IMR-90 (cell line): ENCODE results near the gene CABP7. TPM values are rescaled to one million over a fixed set of nuclear protein-coding genes. Genes with fewer than 3 reads are reported as not detected.
"Not testable (repeated sequence)": the region's sequence is repeated elsewhere in the genome, so short reads cannot be mapped to it uniquely, and the experiment has no call there.

ENCODE experiments used
- ATAC-seq: fragments of 200-7000 bp; cut with Tn5 transposase; 2 replicates; pipeline ENCODE4 v1.9.1; 2020; ENCODE audit warnings: low read depth, mild to moderate bottlenecking, moderate library complexity
- BruUV-seq: library from RNA; stranded (reverse); fragments of 400-500 nt; replicated peaks from 2 replicates; lab custom pipeline; 2021; lab: Mats Ljungman, UMichigan
- CTCF ChIA-PET: fragments of 300-600 bp; formaldehyde crosslinking; extraction: SDS; loops from one replicate; lab custom pipeline; 2021; ENCODE audit warnings: antibody characterized with exemption; lab: Yijun Ruan, JAX
- POLR2A ChIA-PET: fragments of 300-600 bp; sonication (Branson Sonifier 250); formaldehyde crosslinking; loops from one replicate; lab custom pipeline; 2022; ENCODE audit warnings: antibody characterized with exemption; ENCODE audit not compliant: unreplicated experiment; lab: Charles Lee
- DNase-seq: peaks from one replicate; pipeline ENCODE4 v3.0.0; 2013
- H2AFZ ChIP-seq: replicated peaks from 2 replicates; pipeline ENCODE3; 2013; ENCODE audit warnings: low read length, mild to moderate bottlenecking; ENCODE audit not compliant: poor library complexity
- H2AK5ac ChIP-seq: 2 replicates; pipeline ENCODE4 v1.6.1; 2013; ENCODE audit warnings: low read depth, low read length, inconsistent platforms
- H2AK9ac ChIP-seq: replicated peaks from 2 replicates; pipeline ENCODE3; 2013; ENCODE audit warnings: mild to moderate bottlenecking, low read depth, low read length, moderate library complexity; ENCODE audit not compliant: poor library complexity
- H2BK120ac ChIP-seq: 2 replicates; pipeline ENCODE4 v1.6.1; 2013; ENCODE audit warnings: low read depth, low read length, inconsistent platforms
- H2BK15ac ChIP-seq: 3 replicates; pipeline ENCODE4 v1.6.1; 2013; ENCODE audit warnings: low read depth, low read length, inconsistent platforms
- H2BK20ac ChIP-seq: 2 replicates; pipeline ENCODE4 v1.6.1; 2013; ENCODE audit warnings: low read depth, mild to moderate bottlenecking, inconsistent platforms, low read length, moderate library complexity
- H2BK5ac ChIP-seq: 2 replicates; pipeline ENCODE4 v1.6.1; 2013; ENCODE audit warnings: mild to moderate bottlenecking, low read depth, low read length, inconsistent platforms; ENCODE audit not compliant: poor library complexity, severe bottlenecking
- H3K14ac ChIP-seq: replicated peaks from 2 replicates; pipeline ENCODE4 v1.6.1; 2013; ENCODE audit warnings: low read depth, low read length, inconsistent platforms
- H3K18ac ChIP-seq: 2 replicates; pipeline ENCODE4 v1.6.1; 2013; ENCODE audit warnings: low read depth, low read length, control low read depth
- H3K23ac ChIP-seq: 2 replicates; pipeline ENCODE4 v1.6.1; 2013; ENCODE audit warnings: low read depth, low read length, inconsistent platforms
- H3K27ac ChIP-seq: 2 replicates; pipeline ENCODE4 v1.5.1; 2013; ENCODE audit warnings: mild to moderate bottlenecking, control low read depth, low read length; ENCODE audit not compliant: insufficient read depth
- H3K27me3 ChIP-seq: 2 replicates; pipeline ENCODE4 v1.6.1; 2013; ENCODE audit warnings: low read length; ENCODE audit not compliant: control insufficient read depth, insufficient read depth
- H3K36me3 ChIP-seq: 2 replicates; pipeline ENCODE4 v1.6.1; 2013; ENCODE audit warnings: low read length, mixed read lengths; ENCODE audit not compliant: control insufficient read depth, insufficient read depth
- H3K4ac ChIP-seq: 2 replicates; pipeline ENCODE4 v1.6.1; 2013; ENCODE audit warnings: low read depth, low read length, inconsistent platforms
- H3K4me1 ChIP-seq: 2 replicates; pipeline ENCODE4 v1.6.1; 2013; ENCODE audit warnings: low read length, mixed read lengths; ENCODE audit not compliant: control insufficient read depth, insufficient read depth
- H3K4me2 ChIP-seq: 2 replicates; pipeline ENCODE4 v1.6.1; 2013; ENCODE audit warnings: low read depth, mild to moderate bottlenecking, control low read depth, low read length, moderate library complexity
- H3K4me3 ChIP-seq: 2 replicates; pipeline ENCODE4 v1.5.1; 2013; ENCODE audit warnings: low read depth, mild to moderate bottlenecking, control low read depth, low read length, moderate library complexity; ENCODE audit not compliant: insufficient read depth
- H3K56ac ChIP-seq: 2 replicates; pipeline ENCODE4 v1.6.1; 2013; ENCODE audit warnings: low read length, inconsistent platforms; ENCODE audit not compliant: insufficient read depth; ENCODE audit errors: extremely low read depth
- H3K79me1 ChIP-seq, 2 experiments: 2 replicates each; pipeline ENCODE4 v1.6.1; 2013; ENCODE audit warnings: low read length in 2 of 2, inconsistent platforms in 1 of 2, low read depth in 1 of 2
- H3K9ac ChIP-seq: 2 replicates; pipeline ENCODE4 v1.6.1; 2013; ENCODE audit warnings: low read depth, low read length, control low read depth
- H3K9me1 ChIP-seq: 2 replicates; pipeline ENCODE4 v1.6.1; 2013; ENCODE audit warnings: low read length, inconsistent platforms; ENCODE audit not compliant: insufficient read depth
- H3K9me3 ChIP-seq: 2 replicates; pipeline ENCODE4 v1.6.1; 2013; ENCODE audit warnings: low read length; ENCODE audit not compliant: control insufficient read depth, insufficient read depth
- H4K20me1 ChIP-seq: 2 replicates; pipeline ENCODE4 v1.6.1; 2013; ENCODE audit warnings: low read length, inconsistent platforms; ENCODE audit not compliant: insufficient read depth
- H4K5ac ChIP-seq: 2 replicates; pipeline ENCODE4 v1.6.1; 2013; ENCODE audit warnings: mild to moderate bottlenecking, low read depth, low read length, control low read depth
- H4K8ac ChIP-seq, 2 experiments: 2 replicates each; pipeline ENCODE4 v1.6.1; 2013; ENCODE audit warnings: low read depth in 2 of 2, low read length in 2 of 2, control low read depth in 1 of 2, inconsistent platforms in 1 of 2
- H4K91ac ChIP-seq: 2 replicates; pipeline ENCODE4 v1.6.1; 2013; ENCODE audit warnings: low read depth, low read length, inconsistent platforms; ENCODE audit not compliant: insufficient read depth
- WGBS, 2 experiments: methylation state at CpG; one replicate each; pipeline versions ENCODE4 v1.1.5 to v1.1.7; 2013; ENCODE audit warnings: missing lambda C conversion rate in 2 of 2; ENCODE audit not compliant: insufficient read length in 1 of 2; ENCODE audit errors: extremely low coverage in 2 of 2; 5-methylcytosine and 5-hydroxymethylcytosine counted together
- dilution Hi-C: fragments of 300-500 bp; cut with HindIII; formaldehyde crosslinking; loops from one replicate; pipeline ENCODE4 v1.14.3; 2018; ENCODE audit warnings: low sequenced_read_pairs; ENCODE audit not compliant: unreplicated experiment
- in situ Hi-C: fragments of 300-500 bp; cut with MboI; formaldehyde crosslinking; loops from 3 replicates; pipeline ENCODE4 v1.14.3; 2019; ENCODE audit warnings: low sequenced_read_pairs, inconsistent platforms, mixed read lengths
- intact Hi-C: fragments of 100-400 bp; cut with micrococcal nuclease; formaldehyde crosslinking; loops from 2 replicates; pipeline ENCODE4 v1.10.0; 2022
- polyA plus RNA-seq, 3 experiments: library from polyadenylated mRNA; depleted of rRNA; stranded (reverse); fragments of >200 nt; gene quantifications; 2 replicates each; pipeline ENCODE4 v1.2.3, GENCODE V29; 2012; ENCODE audit warnings: low replicate concordance in 1 of 3
- total RNA-seq: library from RNA; depleted of rRNA; stranded (reverse); fragments of >200 nt; gene quantifications from 2 replicates; pipeline ENCODE4 v1.2.3, GENCODE V29; 2012

CABP7 gene
- total and polyA plus RNA-seq, 2 of the 4 experiments (the other 2 are of a cell fraction): under 0.01 to 0.03 TPM

DNA sequence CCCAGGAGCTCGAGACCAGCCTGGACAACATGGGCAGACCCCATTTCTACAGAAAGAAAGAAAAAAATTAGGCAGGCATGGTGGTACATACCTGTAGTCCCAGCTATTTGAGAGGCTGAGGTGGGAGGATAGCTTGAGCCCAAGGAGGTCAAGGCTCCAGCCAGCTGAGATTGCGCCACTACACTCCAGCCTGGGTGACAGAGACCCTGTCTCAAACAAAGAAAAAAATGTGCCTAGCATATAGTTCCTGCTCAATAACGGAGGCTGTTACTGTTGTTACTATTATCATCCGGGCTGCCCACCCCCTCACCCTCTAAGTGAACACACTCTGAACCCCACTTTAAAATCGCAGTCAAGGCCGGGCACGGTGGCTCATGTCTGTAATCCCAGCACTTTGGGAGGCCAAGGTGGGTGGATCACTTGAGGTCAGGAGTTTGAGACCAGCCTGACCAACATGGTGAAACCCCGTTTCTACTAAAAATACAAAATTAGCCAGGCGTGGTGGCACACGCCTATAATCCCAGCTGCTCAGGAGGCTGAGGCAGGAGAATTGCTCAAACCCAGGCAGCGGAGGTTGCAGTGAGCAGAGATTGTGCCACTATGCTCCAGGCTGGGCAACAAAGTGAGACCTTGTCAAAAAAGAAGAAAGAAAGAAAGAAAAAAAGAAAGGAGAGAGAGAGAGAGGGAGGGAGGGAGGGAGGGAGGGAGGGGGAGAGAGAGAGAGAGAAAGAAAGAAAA lies 35.0 kb downstream of the CABP7 start:
- intact Hi-C loops, dilution Hi-C loops, H3K4me3 ChIP-seq, H3K14ac ChIP-seq, H2AK5ac ChIP-seq, POLR2A ChIA-PET, H2BK5ac ChIP-seq, H3K18ac ChIP-seq, H4K8ac ChIP-seq, H3K4me1 ChIP-seq, H2AK9ac ChIP-seq, in situ Hi-C loops, H3K4me2 ChIP-seq, H3K27ac ChIP-seq, H3K27me3 ChIP-seq, H3K9me3 ChIP-seq, H2AFZ ChIP-seq, H3K23ac ChIP-seq, ATAC-seq, BruUV-seq, H3K9ac ChIP-seq, H3K36me3 ChIP-seq, H3K4ac ChIP-seq, H2BK15ac ChIP-seq, CTCF ChIA-PET, H2BK120ac ChIP-seq, H4K5ac ChIP-seq, H3K56ac ChIP-seq, H2BK20ac ChIP-seq, H4K91ac ChIP-seq, H4K20me1 ChIP-seq, DNase-seq: not testable (repeated sequence)
- H3K79me1 ChIP-seq: peaks cover 13 to 22% of the 10 kb centered on the region in 2 experiments; a peak in 3 of 4 replicates
- H3K9me1 ChIP-seq: peaks cover 10% of the 10 kb centered on the region; the same call in 1 of the 2 replicates
- WGBS, 2 experiments: 83% methylated on average over 1 of the region's 11 CpGs; no CpG with 5 or more reads in 1 of the 2 experiments
